Measurements from ENCODE around the gene YY1.
A peak's percentile ranks its signal among the peaks of the same experiment; 100 is the strongest.
"Not testable (repeated sequence)": the region's sequence is repeated elsewhere in the genome, so short reads cannot be mapped to it uniquely, and the experiment has no call there.

YY1 gene

GRCh38 chr14:100297320-100298300, 58.7 kb downstream of the YY1 start:
- DNase-seq: no peak

- DNase-seq: no peak
Measured at GRCh38 chr14:100298551-100299237, 59.8 kb downstream of the YY1 start.

- no peak for DNase-seq
Measured at GRCh38 chr14:100299238-100299560, 60.3 kb downstream of the YY1 start.

DNA sequence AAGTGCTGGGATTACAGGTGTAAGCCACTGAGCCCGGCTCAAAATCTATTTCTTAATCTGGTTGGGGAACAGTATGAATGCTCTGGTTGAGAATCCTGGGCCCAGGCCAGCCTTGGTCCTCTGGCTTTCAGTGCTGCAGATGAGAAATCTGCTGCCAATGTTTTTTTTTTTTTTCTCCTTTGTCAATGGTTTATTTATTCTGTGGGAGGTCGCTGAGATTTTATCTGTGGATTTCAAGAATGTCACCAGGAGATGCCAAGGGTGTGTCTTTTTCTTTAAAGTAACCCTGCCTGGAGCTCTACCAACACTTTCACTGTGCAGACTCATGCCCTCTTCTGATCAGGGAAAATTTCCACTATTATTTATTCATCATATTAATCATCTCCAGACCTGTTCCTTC, 63.7 kb downstream of the YY1 start:
- DNase-seq: no peak

- no peak for DNase-seq
Measured at GRCh38 chr14:100303179-100303578, 64.2 kb downstream of the YY1 start.

GRCh38 chr14:100303925-100304324, 65.0 kb downstream of the YY1 start:
- no peak for DNase-seq

- DNase-seq: peak; percentile 9
Measured at GRCh38 chr14:100304825-100305323, 65.9 kb downstream of the YY1 start.

DNA sequence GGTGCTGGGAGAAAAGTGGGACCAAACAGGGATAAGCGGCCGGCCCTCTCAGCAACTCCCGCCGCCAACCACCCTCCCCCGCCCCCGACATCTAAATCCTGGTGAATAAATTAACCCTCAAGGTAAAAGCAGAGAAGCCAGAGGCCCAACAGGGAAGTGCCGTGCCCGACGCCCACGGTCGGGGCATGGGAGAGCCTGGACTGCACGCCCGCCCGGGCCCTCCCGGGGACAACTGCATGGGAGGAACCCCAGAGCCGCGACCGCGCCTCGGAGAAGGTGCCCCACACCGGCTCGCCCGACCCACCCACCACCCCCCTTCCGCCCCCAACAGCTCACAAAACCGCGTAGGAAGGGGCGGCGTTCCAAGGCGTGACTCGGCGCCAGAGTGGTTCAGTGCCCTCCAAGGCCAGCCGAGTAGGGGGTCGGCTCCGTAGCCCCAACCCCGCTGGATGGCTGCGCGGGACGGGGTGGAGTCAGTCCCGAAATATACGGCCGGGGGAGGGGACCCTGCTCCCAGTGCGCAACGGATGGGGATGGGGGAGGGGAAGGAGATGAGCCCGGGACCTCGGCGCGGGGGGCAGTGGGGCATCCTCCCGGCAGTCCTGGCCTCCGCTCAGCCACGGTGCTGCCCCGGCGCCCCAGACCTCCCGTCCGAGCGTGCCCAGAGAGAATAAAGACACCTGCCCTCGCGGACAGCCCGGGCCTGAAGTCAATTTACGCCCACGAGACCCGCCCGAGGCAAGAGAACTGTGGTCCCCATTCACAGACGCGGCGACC, 66.6 kb downstream of the YY1 start:
- DNase-seq: peak; percentile 46

- peak; percentile 64 for DNase-seq
Measured at GRCh38 chr14:100306101-100306997, 67.4 kb downstream of the YY1 start, which contains the start of gene SLC25A29. TSS of gene SLC25A29 (minus strand) at chr14:100306444. CDS start at chr14:100306232, 212 bp downstream.

- DNase-seq: no peak
Measured at GRCh38 chr14:100306998-100307765, 68.2 kb downstream of the YY1 start.

DNA sequence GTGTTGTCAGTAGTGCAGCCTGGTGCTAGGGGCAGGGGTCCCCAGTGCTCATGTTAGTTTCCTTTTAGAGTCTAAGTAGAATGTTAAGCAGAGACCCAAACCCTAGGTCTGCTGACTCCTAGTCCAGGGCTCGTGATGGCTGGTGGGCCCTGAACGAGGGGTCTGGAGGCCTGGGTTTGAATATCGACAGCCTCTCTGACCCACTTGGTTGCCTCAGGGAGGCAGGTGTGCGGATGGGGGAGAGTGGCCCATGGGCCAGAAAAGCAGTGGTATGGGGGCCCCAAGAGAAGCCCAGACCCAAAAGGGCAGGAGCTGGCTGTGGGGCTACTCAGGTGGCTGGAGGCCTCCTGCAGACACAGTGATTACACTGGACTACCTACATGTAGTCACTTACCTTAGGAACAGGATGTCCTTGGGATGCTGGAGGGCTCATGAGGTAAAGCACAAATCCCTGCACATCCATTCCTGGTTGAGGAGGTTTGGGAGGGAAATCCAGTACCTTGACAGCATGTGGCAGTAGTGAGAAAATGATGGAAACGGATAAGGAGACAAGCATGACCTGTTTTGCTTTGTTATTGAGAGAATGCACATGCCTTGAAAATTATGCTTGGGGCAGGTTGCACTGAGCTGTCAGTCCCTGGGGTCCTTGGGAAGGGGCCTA, 69.0 kb downstream of the YY1 start:
- DNase-seq: no peak

GRCh38 chr14:100308427-100308792, 69.5 kb downstream of the YY1 start:
- not testable (repeated sequence) for DNase-seq

- DNase-seq: no peak
Measured at GRCh38 chr14:100309028-100309737, 70.2 kb downstream of the YY1 start.

DNA sequence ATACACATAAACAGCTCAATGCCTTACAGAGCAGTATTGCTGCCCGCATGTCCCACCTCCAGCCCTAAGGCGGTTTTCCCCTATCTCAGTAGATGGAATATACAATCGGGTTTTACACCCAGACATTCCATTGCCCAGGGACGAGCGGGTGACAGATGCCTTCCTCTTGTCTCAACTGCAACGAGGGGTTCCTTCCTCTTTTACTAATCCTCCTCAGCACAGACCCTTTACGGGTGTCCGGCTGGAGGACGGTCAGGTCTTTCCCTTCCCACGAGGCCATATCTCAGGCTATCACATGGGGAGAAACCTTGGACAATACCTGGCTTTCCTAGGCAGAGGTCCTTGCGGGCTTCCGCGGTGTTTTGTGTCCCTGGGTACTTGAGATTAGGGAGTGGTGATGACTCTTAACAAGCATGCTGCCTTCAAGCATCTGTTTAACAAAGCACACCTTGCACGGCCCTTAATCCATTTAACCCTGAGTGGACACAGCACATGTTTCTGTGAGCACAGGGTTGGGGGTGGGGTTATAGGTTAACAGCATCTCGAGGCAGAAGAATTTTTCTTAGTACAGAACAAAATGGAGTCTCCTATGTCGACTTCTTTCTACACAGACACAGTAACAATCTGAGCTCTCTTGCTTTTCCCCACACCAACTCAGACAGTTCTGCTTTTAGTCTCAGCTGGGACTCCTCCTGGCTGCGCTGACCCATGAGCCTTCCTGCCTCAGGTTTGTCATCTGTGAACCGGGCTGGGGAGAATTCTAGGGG, 73.3 kb downstream of the YY1 start:
- DNase-seq: not testable (repeated sequence)

- no peak for DNase-seq
Measured at GRCh38 chr14:100312877-100313400, 74.0 kb downstream of the YY1 start.

- no peak for DNase-seq
Measured at GRCh38 chr14:100313464-100314230, 74.7 kb downstream of the YY1 start.

DNA sequence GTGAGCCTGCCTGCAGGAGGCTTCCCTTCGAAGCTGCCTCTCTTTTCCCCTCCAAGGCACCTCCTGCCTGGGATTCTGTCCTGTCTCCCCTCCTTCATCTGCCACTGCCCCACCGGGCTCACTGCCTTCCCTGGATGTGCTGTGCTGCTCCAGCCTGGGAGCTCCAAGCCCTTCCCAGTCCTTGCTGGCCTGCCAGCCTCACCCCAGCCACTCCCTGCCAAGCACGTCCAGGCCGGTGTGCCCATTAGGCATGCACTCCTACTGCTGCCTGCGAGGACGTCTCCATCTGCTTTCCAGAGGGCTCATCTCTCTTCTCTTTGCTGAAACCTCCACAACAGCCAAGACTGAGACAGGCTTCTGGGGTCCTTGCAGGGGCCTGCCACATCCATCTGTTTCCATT, 75.8 kb downstream of the YY1 start:
- no peak for DNase-seq

DNA sequence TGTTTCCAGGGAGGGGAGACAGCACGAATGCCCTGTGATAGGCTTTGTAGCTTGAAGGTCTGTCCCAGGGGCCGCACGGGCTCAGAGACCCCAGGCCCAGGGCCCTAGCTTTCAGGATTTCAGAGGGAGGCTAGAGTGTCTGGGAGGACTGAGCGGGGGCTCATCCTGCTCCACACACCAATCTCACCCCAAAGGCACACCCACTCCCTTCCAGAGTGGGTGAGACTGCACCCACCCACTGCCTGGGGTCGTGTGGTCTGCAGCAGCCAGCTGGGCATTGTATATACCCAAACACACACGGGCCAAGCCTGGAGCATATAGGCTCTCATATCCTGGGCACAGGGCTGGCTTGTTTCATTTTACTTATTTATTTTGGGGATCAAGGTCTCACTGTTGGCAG, 78.4 kb downstream of the YY1 start:
- no peak for DNase-seq

Measured in CD4-positive, alpha-beta T cell treated with Interleukin-4 for 4 hours (primary cell).